RWPE1 (cell line): ENCODE results near the gene GRID2.

Experiments used
- CTCF ChIA-PET: fragments of 350-600 bp; sonication (Branson Sonifier 250); formaldehyde crosslinking; extraction: SDS; loops from one replicate; lab custom pipeline; 2021; lab: Yijun Ruan, JAX
- POLR2A ChIA-PET: fragments of 400-600 bp; formaldehyde crosslinking; extraction: SDS; loops from one replicate; lab custom pipeline; 2020; ENCODE audit warnings: antibody characterized with exemption; ENCODE audit not compliant: low non-redundant PET; lab: Yijun Ruan, JAX
- DNase-seq: peaks from one replicate; pipeline ENCODE4 v3.0.0; 2012; ENCODE audit warnings: low spot score
- H3K27ac ChIP-seq: fragments of 450-650 bp; 2 replicates; pipeline ENCODE4 v1.5.1; 2017
- TF ChIP-seq, protein P1 (sequence below): fragments of 450-650 bp; conservative IDR thresholded peaks from 2 replicates; pipeline ENCODE4 v1.5.1; 2017; ENCODE audit warnings: low read depth, mild to moderate bottlenecking

The GRID2 gene

DNA sequence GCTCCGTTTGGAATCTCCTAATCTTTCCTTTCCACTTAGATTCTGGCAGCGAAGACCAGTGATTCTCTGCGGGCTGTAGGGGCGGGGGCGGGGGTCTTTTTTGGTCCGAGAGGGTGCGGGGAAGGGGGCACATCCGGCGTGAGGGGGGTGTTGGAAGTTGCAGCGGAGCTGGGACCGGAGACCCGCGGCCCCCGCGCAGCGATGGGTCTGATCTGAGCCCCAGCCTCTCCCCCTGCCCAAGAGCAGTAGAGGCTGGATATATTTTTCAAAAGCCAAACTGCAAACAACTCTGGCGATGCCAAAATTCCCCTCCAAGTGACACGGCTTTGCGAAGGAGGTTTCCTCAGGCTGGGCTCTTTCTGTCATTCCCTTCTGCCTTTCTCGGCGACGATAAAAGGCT, 355 bp downstream of the GRID2 start:
- CTCF ChIA-PET: no interaction called here
- no peak for DNase-seq
- H3K27ac ChIP-seq: no peak overlapping the region
- TF ChIP-seq, protein P1, sequence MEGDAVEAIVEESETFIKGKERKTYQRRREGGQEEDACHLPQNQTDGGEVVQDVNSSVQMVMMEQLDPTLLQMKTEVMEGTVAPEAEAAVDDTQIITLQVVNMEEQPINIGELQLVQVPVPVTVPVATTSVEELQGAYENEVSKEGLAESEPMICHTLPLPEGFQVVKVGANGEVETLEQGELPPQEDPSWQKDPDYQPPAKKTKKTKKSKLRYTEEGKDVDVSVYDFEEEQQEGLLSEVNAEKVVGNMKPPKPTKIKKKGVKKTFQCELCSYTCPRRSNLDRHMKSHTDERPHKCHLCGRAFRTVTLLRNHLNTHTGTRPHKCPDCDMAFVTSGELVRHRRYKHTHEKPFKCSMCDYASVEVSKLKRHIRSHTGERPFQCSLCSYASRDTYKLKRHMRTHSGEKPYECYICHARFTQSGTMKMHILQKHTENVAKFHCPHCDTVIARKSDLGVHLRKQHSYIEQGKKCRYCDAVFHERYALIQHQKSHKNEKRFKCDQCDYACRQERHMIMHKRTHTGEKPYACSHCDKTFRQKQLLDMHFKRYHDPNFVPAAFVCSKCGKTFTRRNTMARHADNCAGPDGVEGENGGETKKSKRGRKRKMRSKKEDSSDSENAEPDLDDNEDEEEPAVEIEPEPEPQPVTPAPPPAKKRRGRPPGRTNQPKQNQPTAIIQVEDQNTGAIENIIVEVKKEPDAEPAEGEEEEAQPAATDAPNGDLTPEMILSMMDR: no peak
- POLR2A ChIA-PET: no interaction called here

DNA sequence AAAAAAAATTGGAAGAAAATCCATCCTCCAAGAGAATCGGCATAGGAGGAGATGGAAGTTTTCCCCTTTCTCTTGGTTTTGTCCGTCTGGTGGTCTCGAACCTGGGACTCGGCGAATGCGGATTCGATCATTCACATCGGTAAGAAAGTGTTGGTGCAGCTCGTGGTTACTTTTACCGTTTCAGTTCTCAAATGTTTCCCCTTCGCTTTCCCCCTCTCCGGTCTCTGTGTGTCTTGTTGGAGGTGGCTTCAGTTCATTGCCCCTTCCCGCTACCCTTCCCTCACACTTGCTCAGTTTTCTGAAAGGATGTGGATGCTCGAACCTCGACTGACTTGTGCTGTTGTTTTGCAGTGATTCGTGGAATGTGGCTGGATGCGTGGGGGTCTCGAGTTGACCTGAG, 840 bp downstream of the GRID2 start:
- no peak overlapping the region for H3K27ac ChIP-seq
- ChIA-PET POLR2A (no interaction called here), CTCF (interaction anchor here (0.7 kb wide), 1 partner anchor 1427 kb away, joined by 4 read pairs; no protein-coding TSS in a partner anchor)
- TF ChIP-seq, protein P1: no peak
- DNase-seq: no peak

DNA sequence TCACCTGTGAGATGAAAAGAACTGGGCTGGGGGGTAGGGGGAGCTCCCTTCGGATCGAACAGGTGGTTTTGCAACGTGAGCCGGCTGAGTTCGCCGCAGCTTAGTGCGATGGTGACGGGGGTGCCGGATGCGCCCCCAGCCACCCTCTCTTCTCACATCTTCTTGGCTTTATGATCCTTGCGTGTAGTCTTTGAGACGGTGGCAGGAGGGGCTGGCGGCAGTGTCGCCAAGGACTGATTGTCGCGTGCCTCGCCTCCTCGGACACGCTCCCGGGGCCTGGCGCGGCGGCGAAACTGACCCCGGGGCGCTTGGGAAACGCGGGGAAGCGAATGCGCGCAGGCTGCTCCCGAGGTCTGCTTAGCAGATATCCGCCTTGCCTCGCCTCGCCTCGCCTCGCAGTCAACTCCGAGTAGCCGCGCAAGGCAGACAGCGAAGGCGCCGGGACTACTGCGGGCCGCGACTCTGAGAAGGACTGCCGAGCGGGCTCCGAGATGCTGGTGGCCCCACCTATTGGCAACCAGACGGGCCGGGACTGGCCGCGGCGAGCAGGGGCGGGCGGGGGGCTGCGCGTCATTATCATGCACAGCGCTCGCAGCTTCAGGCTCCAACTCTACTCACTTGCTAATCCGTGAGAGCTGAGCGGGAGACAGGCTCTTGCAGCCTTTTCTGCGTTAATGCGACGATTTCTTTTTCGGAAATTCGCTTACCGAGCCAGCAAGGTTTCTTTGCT, 1.5 kb downstream of the GRID2 start:
- ChIA-PET CTCF (interaction anchor here (0.7 kb wide), 1 partner anchor 1428 kb away, joined by 4 read pairs; no protein-coding TSS in a partner anchor), POLR2A (no interaction called here)
- TF ChIP-seq, protein P1: no peak
- H3K27ac ChIP-seq: no peak overlapping the region
- DNase-seq: no peak

DNA sequence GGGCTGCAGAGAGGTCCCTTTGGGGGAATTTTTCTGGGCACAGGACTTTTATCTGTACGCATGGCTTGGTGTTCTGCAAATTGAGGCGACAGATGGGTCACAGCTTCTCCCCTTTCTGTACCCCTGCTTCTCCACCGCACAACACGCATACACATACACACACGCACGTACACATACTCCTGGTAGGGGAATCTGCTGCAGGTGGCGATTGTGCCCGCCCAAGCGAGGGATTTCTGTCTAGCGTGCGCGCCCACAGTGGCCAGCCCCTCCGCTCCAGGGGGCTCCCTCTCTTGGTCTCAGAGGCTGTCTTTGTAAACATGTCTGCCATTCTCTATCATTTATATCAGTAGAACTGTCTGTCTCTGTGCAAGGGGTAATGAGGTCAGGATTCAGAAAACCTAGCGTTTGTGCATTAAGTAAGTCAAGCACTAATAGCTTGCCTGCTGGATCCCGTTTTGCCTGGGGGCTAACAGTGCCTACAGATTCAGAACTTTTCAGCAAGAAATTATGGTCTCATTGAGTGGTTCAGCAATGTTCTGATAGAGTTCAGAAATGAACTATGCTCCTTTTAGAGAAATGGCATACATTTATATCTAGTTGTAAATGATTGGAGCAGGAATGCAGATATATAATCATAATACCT, 2.2 kb downstream of the GRID2 start:
- no peak overlapping the region for H3K27ac ChIP-seq
- ChIA-PET CTCF (interaction anchor here (0.6 kb wide), 1 partner anchor 788 kb away, joined by 4 read pairs; no protein-coding TSS in a partner anchor), POLR2A (no interaction called here)
- TF ChIP-seq, protein P1: no peak
- DNase-seq: no peak

DNA sequence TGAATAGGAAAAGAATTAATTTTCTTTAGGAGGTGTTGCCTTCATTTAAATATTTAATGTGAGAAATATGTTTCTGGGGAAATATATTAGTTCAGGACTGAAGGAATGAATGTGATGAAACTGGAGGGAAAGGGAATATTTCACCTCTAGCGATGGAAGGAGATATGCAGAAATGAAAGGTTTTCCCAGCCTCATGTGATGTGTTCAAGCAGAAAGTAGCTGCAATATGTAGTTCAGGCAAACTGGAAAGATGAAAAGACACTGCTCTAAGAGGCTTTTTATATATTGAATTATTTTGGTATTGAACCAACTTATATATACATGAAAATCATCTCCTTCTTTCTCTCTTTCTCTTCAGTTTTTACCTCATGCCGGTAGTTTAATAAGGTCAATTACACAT, 3.4 kb downstream of the GRID2 start:
- DNase-seq: no peak
- TF ChIP-seq, protein P1: no peak
- no peak overlapping the region for H3K27ac ChIP-seq
- ChIA-PET POLR2A (no interaction called here), CTCF (no interaction called here)

DNA sequence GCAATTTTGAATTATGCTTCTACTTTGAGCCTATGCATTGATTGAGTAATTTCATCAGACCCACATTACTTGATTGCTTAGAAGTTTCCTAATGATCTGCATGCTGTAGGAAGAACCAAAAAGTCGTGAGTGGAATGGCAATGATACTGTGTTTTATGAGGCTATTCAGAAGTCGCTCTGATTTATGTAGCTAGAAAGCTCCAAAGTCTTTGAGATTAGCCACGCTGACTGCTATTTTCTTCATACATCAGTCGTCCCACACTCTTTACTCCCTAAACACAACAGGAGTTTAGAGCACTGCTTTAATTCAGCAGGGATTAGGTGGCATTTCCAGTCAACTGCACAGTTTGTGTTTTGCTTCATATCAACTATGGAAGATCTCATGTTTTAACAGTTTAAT, 4.1 kb downstream of the GRID2 start:
- TF ChIP-seq, protein P1: no peak
- ChIA-PET POLR2A (no interaction called here), CTCF (no interaction called here)
- no peak for DNase-seq
- H3K27ac ChIP-seq: no peak overlapping the region
